Measurements from ENCODE around the gene AP5B1. TPM values are rescaled to one million over a fixed set of nuclear protein-coding genes. Genes with fewer than 3 reads are reported as not detected.
A peak's percentile ranks its signal among the peaks of the same experiment; 100 is the strongest.

AP5B1 gene
- total and polyA plus RNA-seq, 2 of the 8 experiments (the other 6 are each of a cell fraction or from before 2014, with no cell fraction given) = 7.6 to 10.0 TPM

- TF ChIP-seq CHD7 (IDR thresholded peaks at IDR 0.05; ENCODE audit: insufficient replicate concordance, low read length) (no peak), CEBPB (IDR thresholded peaks at IDR 0.05; ENCODE audit: low read depth, low read length) (peak; percentile 93), EGR1 (IDR thresholded peaks at IDR 0.05; ENCODE audit: borderline replicate concordance, low read depth, low read length) (no peak), TAF7 (optimal IDR thresholded peaks at IDR 0.05; ENCODE audit: borderline replicate concordance, low read depth, low read length) (peak; percentile 98), SP4 (IDR thresholded peaks at IDR 0.05; ENCODE audit: low read length) (0 out of 2 replicates have a peak, but pooled peaks have one; percentile 52), RNF2 (IDR thresholded peaks at IDR 0.05; ENCODE audit: borderline replicate concordance, low read depth, low read length, missing control alignments, poor library complexity, severe bottlenecking) (no peak), KDM5A (IDR thresholded peaks at IDR 0.05; ENCODE audit: low read length) (no peak), USF2 (IDR thresholded peaks at IDR 0.05; ENCODE audit: low read length) (no peak)
Observed at GRCh38 chr11:65779919-65780769, 632 bp downstream of the AP5B1 start (continued).
